ENCODE results near the gene CFAP46.

DNA sequence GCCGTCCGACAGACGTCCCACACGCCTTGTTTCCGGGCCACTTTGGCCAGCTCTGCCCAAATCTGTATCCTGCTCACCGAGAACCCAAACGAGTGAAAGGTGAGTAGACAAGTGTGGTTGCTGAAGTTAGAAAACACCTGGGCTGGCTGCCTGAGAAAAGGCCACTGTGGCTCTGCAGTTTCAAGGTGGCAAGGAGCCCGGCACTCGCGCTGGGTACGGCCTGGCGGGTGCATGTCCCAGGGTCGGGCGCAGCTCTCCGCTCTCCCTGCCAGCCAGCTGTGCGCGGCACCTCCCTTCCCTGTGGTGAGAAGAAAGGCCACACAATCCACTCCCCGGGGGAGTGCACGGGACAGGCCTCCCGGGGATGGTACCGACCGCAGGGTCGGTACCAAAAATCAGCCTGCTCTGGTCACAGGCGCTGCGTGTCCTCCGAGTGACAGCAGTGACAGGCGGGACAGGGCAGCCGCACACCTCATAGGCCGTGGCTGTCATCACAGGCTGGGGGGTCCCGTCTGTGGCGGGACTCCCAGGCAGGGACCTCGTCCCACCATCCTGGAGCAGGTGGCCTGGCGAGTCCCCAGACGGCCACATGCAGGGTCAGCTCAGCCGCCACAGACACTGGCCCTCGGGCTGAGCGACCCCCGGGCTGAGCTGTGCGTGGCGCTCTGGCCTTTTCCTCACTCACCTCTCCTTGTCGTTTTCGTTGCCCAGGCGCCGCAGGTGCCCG, 22.8 kb downstream of the CFAP46 start:
- TF ChIP-seq, protein P1, sequence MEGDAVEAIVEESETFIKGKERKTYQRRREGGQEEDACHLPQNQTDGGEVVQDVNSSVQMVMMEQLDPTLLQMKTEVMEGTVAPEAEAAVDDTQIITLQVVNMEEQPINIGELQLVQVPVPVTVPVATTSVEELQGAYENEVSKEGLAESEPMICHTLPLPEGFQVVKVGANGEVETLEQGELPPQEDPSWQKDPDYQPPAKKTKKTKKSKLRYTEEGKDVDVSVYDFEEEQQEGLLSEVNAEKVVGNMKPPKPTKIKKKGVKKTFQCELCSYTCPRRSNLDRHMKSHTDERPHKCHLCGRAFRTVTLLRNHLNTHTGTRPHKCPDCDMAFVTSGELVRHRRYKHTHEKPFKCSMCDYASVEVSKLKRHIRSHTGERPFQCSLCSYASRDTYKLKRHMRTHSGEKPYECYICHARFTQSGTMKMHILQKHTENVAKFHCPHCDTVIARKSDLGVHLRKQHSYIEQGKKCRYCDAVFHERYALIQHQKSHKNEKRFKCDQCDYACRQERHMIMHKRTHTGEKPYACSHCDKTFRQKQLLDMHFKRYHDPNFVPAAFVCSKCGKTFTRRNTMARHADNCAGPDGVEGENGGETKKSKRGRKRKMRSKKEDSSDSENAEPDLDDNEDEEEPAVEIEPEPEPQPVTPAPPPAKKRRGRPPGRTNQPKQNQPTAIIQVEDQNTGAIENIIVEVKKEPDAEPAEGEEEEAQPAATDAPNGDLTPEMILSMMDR (IDR thresholded peaks at IDR 0.05): no peak
- TF ChIP-seq POLR2A (IDR thresholded peaks at IDR 0.05): no peak

Measured in uterus (tissue), 2 donors.